Skeletal muscle satellite cell (primary cell): ENCODE results near the gene OLFML2B.

Experiments
- H3K27me3 ChIP-seq: 2 replicates; pipeline ENCODE4 v1.7.0; 2013; ENCODE audit warnings: low read length; ENCODE audit not compliant: control insufficient read depth, insufficient read depth
- H3K36me3 ChIP-seq: 2 replicates; pipeline ENCODE4 v1.7.0; 2013; ENCODE audit warnings: mild to moderate bottlenecking, control low read depth, low read length; ENCODE audit not compliant: insufficient read depth
- H3K4me1 ChIP-seq: 2 replicates; pipeline ENCODE4 v1.7.0; 2013; ENCODE audit warnings: low read length; ENCODE audit not compliant: control insufficient read depth, insufficient read depth
- H3K4me2 ChIP-seq: 2 replicates; pipeline ENCODE4 v1.7.0; 2013; ENCODE audit warnings: mild to moderate bottlenecking, low read length
- H3K4me3 ChIP-seq: 2 replicates; pipeline ENCODE4 v1.7.0; 2013; ENCODE audit warnings: low read length
- H3K9ac ChIP-seq: 2 replicates; pipeline ENCODE4 v1.7.0; 2013; ENCODE audit warnings: mild to moderate bottlenecking, low read depth, low read length, moderate library complexity
- H3K9me3 ChIP-seq: replicated peaks from 2 replicates; pipeline ENCODE4 v1.7.0; 2013; ENCODE audit warnings: mild to moderate bottlenecking, control low read depth, low read length

Gene OLFML2B

DNA sequence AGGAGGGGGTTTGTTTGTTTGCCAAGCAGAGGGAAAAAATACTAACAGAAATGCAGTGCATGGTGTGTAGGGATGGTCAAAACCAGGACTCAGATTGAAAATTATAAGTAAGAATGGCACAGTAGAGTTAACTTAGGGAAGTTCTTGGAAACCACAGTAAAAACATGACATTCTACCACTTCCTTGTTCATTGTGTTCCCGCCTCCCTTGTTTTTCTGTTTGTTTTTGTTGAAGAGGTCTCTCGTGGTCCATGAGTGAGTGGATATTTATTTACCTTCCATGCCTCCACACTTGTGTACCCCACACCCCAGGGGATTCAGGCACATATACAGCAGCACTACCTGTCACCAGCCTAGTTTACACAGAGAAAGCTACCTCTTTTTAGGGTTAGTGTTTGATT lies 69.6 kb downstream of the OLFML2B start:
- no peak overlapping the region for H3K4me3 ChIP-seq
- H3K27me3 ChIP-seq = no peaks in the 10 kb centered on the region
- no peaks in the 10 kb centered on the region for H3K9me3 ChIP-seq
- H3K4me1 ChIP-seq = peaks cover 44% of the 10 kb centered on the region
- no peak overlapping the region for H3K9ac ChIP-seq
- H3K4me2 ChIP-seq = no peak overlapping the region
- H3K36me3 ChIP-seq = peaks cover 3% of the 10 kb centered on the region

DNA sequence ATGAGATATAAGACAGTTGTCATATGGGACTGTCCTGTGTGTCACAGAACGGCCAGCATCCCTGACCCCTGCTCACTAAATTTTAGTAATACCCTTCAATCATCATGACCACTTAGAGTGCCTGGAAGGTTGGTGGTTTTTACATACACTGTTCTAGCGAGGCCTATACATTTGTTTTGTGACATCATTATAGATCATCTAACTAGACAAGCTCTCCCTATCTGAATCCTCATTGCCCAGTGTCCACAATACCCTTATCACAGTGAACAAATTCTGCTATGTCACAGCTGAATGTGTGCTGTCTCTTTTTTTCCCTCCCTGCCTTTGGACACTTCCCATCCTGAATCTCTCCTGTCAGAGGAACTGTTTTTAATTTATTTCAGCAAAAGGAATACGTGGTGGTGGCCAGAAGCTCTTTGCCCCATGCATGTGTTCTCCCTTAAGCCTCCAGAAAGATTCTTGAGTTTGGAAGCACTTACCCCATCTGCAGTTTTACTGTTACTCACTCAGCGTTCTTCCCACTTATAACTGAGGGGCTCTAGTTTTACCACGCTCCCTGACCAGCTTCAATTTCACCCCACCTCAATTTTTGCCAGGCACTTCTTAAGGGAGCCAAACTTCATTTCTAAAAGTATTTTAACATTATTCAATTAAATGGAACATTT lies 70.3 kb downstream of the OLFML2B start:
- peaks cover 42% of the 10 kb centered on the region for H3K4me1 ChIP-seq
- H3K4me3 ChIP-seq = no peak overlapping the region
- no peak overlapping the region for H3K9ac ChIP-seq
- no peaks in the 10 kb centered on the region for H3K36me3 ChIP-seq
- H3K9me3 ChIP-seq = no peaks in the 10 kb centered on the region
- H3K27me3 ChIP-seq = no peaks in the 10 kb centered on the region
- no peak overlapping the region for H3K4me2 ChIP-seq

DNA sequence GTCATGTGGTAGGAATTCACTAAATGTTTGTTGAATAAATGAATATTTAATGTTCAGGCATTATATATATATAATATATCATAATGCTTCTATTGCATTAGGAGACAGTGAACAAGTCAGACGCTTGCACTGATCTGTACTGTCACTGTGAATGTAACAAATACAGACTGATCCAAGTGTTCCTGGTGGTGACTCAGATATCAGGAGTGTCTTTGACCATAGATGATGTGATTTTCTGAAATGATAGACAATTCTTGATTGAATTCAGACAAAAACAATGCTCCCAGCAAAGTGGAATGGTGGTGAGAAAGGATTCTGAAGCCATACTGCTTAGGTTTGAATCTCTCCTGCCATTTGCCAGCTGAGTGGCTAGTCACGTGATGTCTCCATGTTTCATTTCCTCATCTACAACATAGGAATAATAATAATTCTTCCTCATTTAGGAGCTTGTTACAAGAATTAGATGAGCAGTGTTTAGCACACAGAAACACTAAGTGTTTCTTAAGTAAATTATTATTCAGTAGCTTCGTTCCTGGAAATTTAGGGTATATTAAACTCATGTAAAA lies 71.0 kb downstream of the OLFML2B start:
- H3K27me3 ChIP-seq = no peaks in the 10 kb centered on the region
- H3K4me3 ChIP-seq = no peak overlapping the region
- H3K9ac ChIP-seq = no peak overlapping the region
- H3K36me3 ChIP-seq = no peaks in the 10 kb centered on the region
- H3K4me2 ChIP-seq = no peak overlapping the region
- H3K9me3 ChIP-seq = no peaks in the 10 kb centered on the region
- peaks cover 40% of the 10 kb centered on the region for H3K4me1 ChIP-seq

DNA sequence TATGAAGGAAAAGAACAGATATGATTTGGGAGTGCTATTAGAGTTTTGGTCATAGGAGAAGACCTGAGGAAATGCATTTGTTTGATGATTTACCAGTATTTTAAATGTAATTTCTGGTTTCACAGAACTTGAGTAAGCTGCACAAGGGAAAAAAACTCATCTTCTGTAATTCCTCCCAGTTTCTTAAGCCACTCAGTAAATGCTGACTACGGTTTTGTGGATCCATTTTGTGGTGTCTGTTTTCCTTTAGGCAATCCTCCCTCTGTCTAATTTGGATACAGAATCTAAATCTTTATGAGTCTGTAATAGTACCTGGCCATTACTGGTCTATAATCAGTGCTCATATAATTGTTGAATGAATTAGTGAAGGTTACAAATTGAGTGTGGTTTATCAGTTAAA lies 72.0 kb downstream of the OLFML2B start:
- Histone ChIP-seq H3K4me1 (peaks cover 39% of the 10 kb centered on the region), H3K9me3 (no peaks in the 10 kb centered on the region), H3K27me3 (no peaks in the 10 kb centered on the region), H3K9ac (no peak overlapping the region), H3K36me3 (no peaks in the 10 kb centered on the region), H3K4me2 (no peak overlapping the region), H3K4me3 (no peak overlapping the region)

- peaks cover 26% of the 10 kb centered on the region for H3K4me1 ChIP-seq
- no peak overlapping the region for H3K4me2 ChIP-seq
These were observed 73.3 kb downstream of the OLFML2B start for GRCh38 chr1:161950377-161950776.

GRCh38 chr1:161949548-161949947 lies 74.1 kb downstream of the OLFML2B start:
- H3K9me3 ChIP-seq = no peaks in the 10 kb centered on the region
- no peak overlapping the region for H3K9ac ChIP-seq
- H3K4me1 ChIP-seq = peaks cover 21% of the 10 kb centered on the region
- H3K27me3 ChIP-seq = no peaks in the 10 kb centered on the region
- H3K4me3 ChIP-seq = no peak overlapping the region
- H3K36me3 ChIP-seq = no peaks in the 10 kb centered on the region
- H3K4me2 ChIP-seq = no peak overlapping the region

More at GRCh38 chr1:161950377-161950776, 73.3 kb downstream of the OLFML2B start:
- H3K27me3 ChIP-seq = no peaks in the 10 kb centered on the region
- H3K9me3 ChIP-seq = no peaks in the 10 kb centered on the region
- H3K9ac ChIP-seq = no peak overlapping the region
- H3K4me3 ChIP-seq = no peak overlapping the region
- no peaks in the 10 kb centered on the region for H3K36me3 ChIP-seq

DNA sequence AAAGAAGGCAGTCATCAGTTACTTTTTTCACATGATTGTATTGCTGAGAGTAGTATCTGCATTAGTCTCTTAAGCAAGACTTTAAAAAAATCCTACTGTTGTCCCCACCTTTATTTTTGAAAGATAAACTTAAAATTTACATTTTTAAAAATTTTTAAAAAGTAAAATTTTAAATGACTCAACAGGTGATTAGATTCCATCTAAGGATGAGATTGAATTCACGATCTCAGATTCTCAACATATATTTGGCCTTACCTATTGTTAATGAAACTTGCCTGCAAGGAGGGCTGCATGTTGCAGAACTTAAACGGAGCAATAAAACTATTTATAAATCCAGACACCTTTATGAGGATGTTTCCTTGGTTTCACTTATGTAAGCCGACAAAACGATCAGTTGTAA lies 75.2 kb downstream of the OLFML2B start:
- Histone ChIP-seq H3K4me2 (no peak overlapping the region), H3K36me3 (no peaks in the 10 kb centered on the region), H3K4me3 (no peak overlapping the region)

GRCh38 chr1:161946071-161946987 lies 77.3 kb downstream of the OLFML2B start:
- H3K36me3 ChIP-seq = no peaks in the 10 kb centered on the region
- no peak overlapping the region for H3K9ac ChIP-seq
- no peak overlapping the region for H3K4me3 ChIP-seq
- no peaks in the 10 kb centered on the region for H3K9me3 ChIP-seq
- H3K27me3 ChIP-seq = no peaks in the 10 kb centered on the region
- H3K4me2 ChIP-seq = no peak overlapping the region
- H3K4me1 ChIP-seq = peaks cover 8% of the 10 kb centered on the region

More for the DNA sequence above, 75.2 kb downstream of the OLFML2B start:
- Histone ChIP-seq H3K4me1 (peaks cover 9% of the 10 kb centered on the region), H3K9ac (no peak overlapping the region), H3K27me3 (no peaks in the 10 kb centered on the region), H3K9me3 (no peaks in the 10 kb centered on the region)

DNA sequence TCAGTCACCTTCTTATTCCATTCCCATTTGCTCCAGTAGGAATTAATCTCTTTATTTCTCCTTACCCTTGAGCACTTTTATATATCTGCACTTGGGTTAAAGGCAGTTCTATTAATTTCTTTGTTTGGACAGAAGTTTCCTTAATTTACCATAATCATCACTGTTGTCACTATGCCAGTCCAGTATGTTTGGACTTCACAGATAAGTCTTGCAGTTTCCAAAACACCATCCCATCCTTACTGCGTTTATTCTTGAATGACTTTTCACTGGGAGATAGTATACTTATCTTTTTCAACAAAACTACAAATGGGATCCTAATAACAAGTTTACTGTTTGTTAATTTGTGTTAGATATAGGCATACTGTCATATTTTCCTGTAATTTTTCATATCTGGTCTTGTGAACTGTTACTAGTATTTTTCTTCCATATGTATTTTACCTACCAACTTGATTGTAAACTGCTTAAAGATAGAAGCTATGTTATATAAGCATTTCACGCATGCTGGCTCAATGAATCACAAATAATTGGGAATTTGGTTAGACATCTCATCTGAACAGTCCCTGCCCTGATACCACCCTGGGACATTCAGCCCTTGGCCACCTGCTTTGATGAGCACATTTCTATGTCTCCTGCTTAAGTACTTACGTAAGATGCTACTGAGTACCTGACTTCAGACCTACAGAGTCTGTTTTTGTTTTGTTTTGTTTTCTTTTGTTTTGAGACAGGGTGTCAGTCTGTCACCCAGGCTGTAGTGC lies 78.2 kb downstream of the OLFML2B start:
- Histone ChIP-seq H3K9ac (no peak overlapping the region), H3K4me2 (no peak overlapping the region), H3K4me3 (no peak overlapping the region), H3K36me3 (no peaks in the 10 kb centered on the region), H3K27me3 (no peaks in the 10 kb centered on the region), H3K9me3 (no peaks in the 10 kb centered on the region), H3K4me1 (peaks cover 14% of the 10 kb centered on the region)

DNA sequence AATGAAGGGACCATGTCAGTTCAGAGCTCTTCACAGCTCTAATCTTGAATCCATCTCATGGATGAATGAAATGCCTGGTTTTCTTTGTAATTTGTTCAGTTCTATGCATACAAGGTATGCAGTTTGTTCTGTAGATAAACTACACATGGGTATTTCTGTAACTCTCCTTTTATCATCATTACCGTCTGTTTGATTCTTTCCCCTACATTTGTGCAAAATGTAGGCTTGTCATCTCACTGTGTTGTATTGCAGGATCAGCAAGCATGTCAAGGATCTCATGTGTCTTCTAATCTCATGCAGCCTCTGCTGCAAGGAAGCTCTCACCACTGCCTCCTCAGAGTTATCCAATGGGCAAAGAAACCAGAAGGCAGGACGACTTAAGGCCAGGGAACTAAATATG lies 79.3 kb downstream of the OLFML2B start:
- Histone ChIP-seq H3K4me1 (peaks cover 5% of the 10 kb centered on the region), H3K9ac (no peak overlapping the region), H3K4me2 (no peak overlapping the region)

DNA sequence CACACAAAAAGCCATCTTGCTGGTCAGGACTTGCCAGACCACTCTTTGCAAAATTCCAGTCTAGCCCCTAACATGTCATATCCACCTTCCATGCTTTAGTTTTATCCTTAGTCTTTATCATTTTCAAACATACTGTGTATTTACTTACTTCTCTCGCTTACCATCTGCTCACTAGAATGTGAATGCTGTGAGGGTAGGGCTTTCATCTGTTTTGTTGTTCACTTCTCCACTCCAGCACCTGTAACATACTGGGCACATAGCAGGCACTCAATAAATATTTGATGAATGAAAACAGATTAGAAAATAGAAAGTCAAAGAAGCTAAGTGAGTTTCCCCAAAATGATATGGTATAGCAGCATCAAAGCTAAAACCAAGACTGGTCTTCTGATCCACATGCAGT lies 79.9 kb downstream of the OLFML2B start:
- Histone ChIP-seq H3K9ac (no peak overlapping the region), H3K9me3 (no peaks in the 10 kb centered on the region), H3K4me3 (no peak overlapping the region), H3K4me1 (peaks cover 5% of the 10 kb centered on the region), H3K27me3 (no peaks in the 10 kb centered on the region), H3K36me3 (no peaks in the 10 kb centered on the region), H3K4me2 (no peak overlapping the region)

More for the DNA sequence above, 79.3 kb downstream of the OLFML2B start:
- no peaks in the 10 kb centered on the region for H3K9me3 ChIP-seq
- no peak overlapping the region for H3K4me3 ChIP-seq
- no peaks in the 10 kb centered on the region for H3K36me3 ChIP-seq
- H3K27me3 ChIP-seq = no peaks in the 10 kb centered on the region
